ENCODE measurements around the gene SEMA3A. TPM values are rescaled to one million over a fixed set of nuclear protein-coding genes. Genes with fewer than 3 reads are reported as not detected.

The SEMA3A gene
- total and polyA plus RNA-seq, 7 donors: 0.23 to 83.8 (median 50.1) TPM

GRCh38 chr7:84232646-84233045 is 38.1 kb upstream of the SEMA3A start:
- no peaks in the 10 kb centered on the region for H3K36me3 ChIP-seq
- intact Hi-C loops (cut with DNase I): no loop called here
- H3K4me1 ChIP-seq: peaks cover 0 to 20% (median 13%) of the 10 kb centered on the region in 4 donors
- no peak overlapping the region for H3K4me3 ChIP-seq
- no peaks in the 10 kb centered on the region for H3K27me3 ChIP-seq
- H3K9me3 ChIP-seq: no peaks in the 10 kb centered on the region
- no peak for DNase-seq
- TF ChIP-seq, protein P1, sequence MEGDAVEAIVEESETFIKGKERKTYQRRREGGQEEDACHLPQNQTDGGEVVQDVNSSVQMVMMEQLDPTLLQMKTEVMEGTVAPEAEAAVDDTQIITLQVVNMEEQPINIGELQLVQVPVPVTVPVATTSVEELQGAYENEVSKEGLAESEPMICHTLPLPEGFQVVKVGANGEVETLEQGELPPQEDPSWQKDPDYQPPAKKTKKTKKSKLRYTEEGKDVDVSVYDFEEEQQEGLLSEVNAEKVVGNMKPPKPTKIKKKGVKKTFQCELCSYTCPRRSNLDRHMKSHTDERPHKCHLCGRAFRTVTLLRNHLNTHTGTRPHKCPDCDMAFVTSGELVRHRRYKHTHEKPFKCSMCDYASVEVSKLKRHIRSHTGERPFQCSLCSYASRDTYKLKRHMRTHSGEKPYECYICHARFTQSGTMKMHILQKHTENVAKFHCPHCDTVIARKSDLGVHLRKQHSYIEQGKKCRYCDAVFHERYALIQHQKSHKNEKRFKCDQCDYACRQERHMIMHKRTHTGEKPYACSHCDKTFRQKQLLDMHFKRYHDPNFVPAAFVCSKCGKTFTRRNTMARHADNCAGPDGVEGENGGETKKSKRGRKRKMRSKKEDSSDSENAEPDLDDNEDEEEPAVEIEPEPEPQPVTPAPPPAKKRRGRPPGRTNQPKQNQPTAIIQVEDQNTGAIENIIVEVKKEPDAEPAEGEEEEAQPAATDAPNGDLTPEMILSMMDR (IDR thresholded peaks at IDR 0.05): peak in 1 of 4 experiments; percentile 25
- no peak for TF ChIP-seq POLR2A (IDR thresholded peaks at IDR 0.05)
- 41 to 51% methylated on average over 1 of the region's 1 CpG for WGBS, 2 donors
- peak overlapping the region; percentile 7 to 48 (median 29) for H3K27ac ChIP-seq

- intact Hi-C loops (cut with DNase I): no loop called here
- Histone ChIP-seq H3K4me3 (no peak overlapping the region), H3K27me3 (no peaks in the 10 kb centered on the region), H3K36me3 (no peaks in the 10 kb centered on the region), H3K9me3 (no peaks in the 10 kb centered on the region), H3K27ac (peak overlapping the region; percentile 25 to 59 (median 56)), H3K4me1 (peaks cover 0 to 27% (median 14%) of the 10 kb centered on the region in 4 donors)
- no peak for DNase-seq
- TF ChIP-seq EP300 (IDR thresholded peaks at IDR 0.05) (no peak), POLR2A (IDR thresholded peaks at IDR 0.05) (no peak), POLR2AphosphoS5 (IDR thresholded peaks at IDR 0.05) (no peak)
- TF ChIP-seq, protein P1 (IDR thresholded peaks at IDR 0.05): no peak
These were observed 36.6 kb upstream of the SEMA3A start for GRCh38 chr7:84231157-84231556.

- peak overlapping the region in 2 of 4 donors; percentile 59 for H3K27ac ChIP-seq
- H3K4me1 ChIP-seq: peaks cover 0 to 33% (median 19%) of the 10 kb centered on the region in 4 donors
- no peaks in the 10 kb centered on the region for H3K36me3 ChIP-seq
- TF ChIP-seq POLR2A (IDR thresholded peaks at IDR 0.05): no peak
- TF ChIP-seq EP300 (IDR thresholded peaks at IDR 0.05): no peak
- TF ChIP-seq POLR2AphosphoS5 (IDR thresholded peaks at IDR 0.05): no peak
- TF ChIP-seq, protein P1 (IDR thresholded peaks at IDR 0.05): no peak
- intact Hi-C loops (cut with DNase I): no loop called here
- DNase-seq: no peak
- 89% methylated on average over 3 of the region's 3 CpGs for WGBS, 2 donors
- H3K27me3 ChIP-seq: no peaks in the 10 kb centered on the region
- no peaks in the 10 kb centered on the region for H3K9me3 ChIP-seq
- H3K4me3 ChIP-seq: no peak overlapping the region
These were observed 35.9 kb upstream of the SEMA3A start for GRCh38 chr7:84230491-84230890.

- Histone ChIP-seq H3K9me3 (no peaks in the 10 kb centered on the region), H3K4me1 (peaks cover 0 to 38% (median 21%) of the 10 kb centered on the region in 4 donors), H3K36me3 (no peaks in the 10 kb centered on the region), H3K27ac (no peak overlapping the region), H3K4me3 (no peak overlapping the region), H3K27me3 (no peaks in the 10 kb centered on the region)
- 59 to 70% methylated on average over 2 of the region's 2 CpGs for WGBS, 2 donors
- TF ChIP-seq EP300 (IDR thresholded peaks at IDR 0.05): no peak
- TF ChIP-seq, protein P1 (IDR thresholded peaks at IDR 0.05): no peak
- TF ChIP-seq POLR2A (IDR thresholded peaks at IDR 0.05): no peak
- no peak for TF ChIP-seq POLR2AphosphoS5 (IDR thresholded peaks at IDR 0.05)
- intact Hi-C loops (cut with DNase I): no loop called here
- DNase-seq: no peak
These were observed 33.9 kb upstream of the SEMA3A start for GRCh38 chr7:84228526-84228925.

DNA sequence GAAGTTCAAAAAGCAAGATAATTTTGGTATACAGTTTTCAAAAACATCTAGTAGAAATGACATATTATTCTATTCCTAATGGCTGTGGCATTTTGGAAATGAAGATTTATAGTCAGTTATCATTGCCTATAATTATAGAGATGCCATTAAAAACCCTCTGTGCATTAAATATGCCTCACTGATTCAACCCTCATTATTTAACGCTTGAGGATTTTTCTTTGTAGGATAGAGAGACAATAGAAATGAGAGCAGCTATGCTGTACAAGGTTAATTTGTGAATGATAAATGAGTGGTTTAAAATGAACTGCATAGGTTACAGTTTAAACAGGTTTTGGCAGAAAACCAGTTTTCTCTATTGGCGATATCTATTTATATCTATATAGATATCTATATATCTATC is 32.2 kb upstream of the SEMA3A start:
- no peaks in the 10 kb centered on the region for H3K27me3 ChIP-seq
- H3K27ac ChIP-seq: no peak overlapping the region
- intact Hi-C loops (cut with DNase I): no loop called here
- no peak for DNase-seq
- 78 to 96% methylated on average over 2 of the region's 2 CpGs for WGBS, 2 donors
- H3K36me3 ChIP-seq: no peaks in the 10 kb centered on the region
- peaks cover 0 to 23% (median 13%) of the 10 kb centered on the region in 4 donors for H3K4me1 ChIP-seq
- no peaks in the 10 kb centered on the region for H3K9me3 ChIP-seq
- H3K4me3 ChIP-seq: no peak overlapping the region
- TF ChIP-seq POLR2A (IDR thresholded peaks at IDR 0.05) (no peak), POLR2AphosphoS5 (IDR thresholded peaks at IDR 0.05) (no peak), EP300 (IDR thresholded peaks at IDR 0.05) (no peak)
- TF ChIP-seq, protein P1 (IDR thresholded peaks at IDR 0.05): no peak

Measured in sigmoid colon (tissue), 7 donors.